Nephron (organoid): ENCODE results near the gene TECPR1.
A peak's percentile ranks its signal among the peaks of the same experiment; 100 is the strongest.

ENCODE experiments used
- H3K27ac Mint-ChIP-seq, 3 experiments: 2 replicates each; pipeline ENCODE4 v1.8.0; 2020; ENCODE audit warnings: mixed read lengths in 3 of 3, mild to moderate bottlenecking in 2 of 3, moderate library complexity in 1 of 3
- H3K27me3 Mint-ChIP-seq: 2 replicates; pipeline ENCODE4 v1.8.0; 2021; ENCODE audit warnings: low read depth, mild to moderate bottlenecking, moderate library complexity, mixed read lengths
- H3K36me3 Mint-ChIP-seq: 2 replicates; pipeline ENCODE4 v1.8.0; 2020; ENCODE audit warnings: low read depth, mixed read lengths
- H3K4me1 Mint-ChIP-seq: 2 replicates; pipeline ENCODE4 v1.8.0; 2020; ENCODE audit warnings: mixed read lengths
- H3K4me3 Mint-ChIP-seq, 3 experiments: 2 replicates each; pipeline ENCODE4 v1.8.0; 2020; ENCODE audit warnings: mild to moderate bottlenecking in 3 of 3, mixed read lengths in 3 of 3, moderate library complexity in 2 of 3
- H3K9me3 Mint-ChIP-seq: 2 replicates; pipeline ENCODE4 v1.8.0; 2020; ENCODE audit warnings: mixed read lengths
- TF ChIP-seq, protein P1 (sequence below), 3 experiments: fragments of 200-600 bp; sonication (generic); IDR thresholded peaks; one replicate each; pipeline ENCODE4 v1.5.0; 2021; ENCODE audit warnings: antibody characterized with exemption in 3 of 3; ENCODE audit not compliant: unreplicated experiment in 3 of 3

Gene TECPR1

DNA sequence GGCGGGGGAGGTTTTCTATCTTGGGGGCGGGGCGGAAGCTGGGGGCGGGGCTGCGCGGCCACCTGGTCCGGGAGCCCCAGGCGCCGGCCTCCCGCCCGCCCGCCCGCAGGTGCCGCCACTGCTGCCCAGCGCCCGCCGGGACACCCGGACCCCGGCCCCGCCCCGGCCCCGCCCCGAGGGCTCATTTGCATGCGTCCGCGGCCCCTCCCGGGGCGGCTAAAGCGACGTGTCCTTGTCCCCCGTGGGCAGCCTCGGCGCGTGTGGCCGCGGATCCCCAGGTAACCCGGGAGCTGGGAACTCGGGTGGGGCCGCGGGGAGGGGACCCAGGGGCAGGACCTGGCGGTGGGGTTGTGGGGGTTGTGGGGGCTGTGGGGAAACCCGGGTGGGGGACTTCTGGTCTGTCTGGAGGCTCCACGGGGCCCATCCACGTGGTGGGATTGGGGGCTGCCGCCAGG is 40.8 kb downstream of the TECPR1 start, which contains the start of gene BHLHA15:
Gene BHLHA15, plus strand, starts transcription at position 219 of the 455 bp plus-strand sequence. CDS start 871 bp downstream, outside the sequence.
- peaks cover 15% of the 10 kb centered on the region for H3K36me3 Mint-ChIP-seq
- no peak within 1 kb of the TSS for H3K27ac Mint-ChIP-seq
- no peaks in the 10 kb centered on the region for H3K9me3 Mint-ChIP-seq
- peak within 1 kb of the TSS; percentile 54 to 72 (median 69) for H3K4me3 Mint-ChIP-seq
- no peaks in the 10 kb centered on the region for H3K4me1 Mint-ChIP-seq
- TF ChIP-seq, protein P1, sequence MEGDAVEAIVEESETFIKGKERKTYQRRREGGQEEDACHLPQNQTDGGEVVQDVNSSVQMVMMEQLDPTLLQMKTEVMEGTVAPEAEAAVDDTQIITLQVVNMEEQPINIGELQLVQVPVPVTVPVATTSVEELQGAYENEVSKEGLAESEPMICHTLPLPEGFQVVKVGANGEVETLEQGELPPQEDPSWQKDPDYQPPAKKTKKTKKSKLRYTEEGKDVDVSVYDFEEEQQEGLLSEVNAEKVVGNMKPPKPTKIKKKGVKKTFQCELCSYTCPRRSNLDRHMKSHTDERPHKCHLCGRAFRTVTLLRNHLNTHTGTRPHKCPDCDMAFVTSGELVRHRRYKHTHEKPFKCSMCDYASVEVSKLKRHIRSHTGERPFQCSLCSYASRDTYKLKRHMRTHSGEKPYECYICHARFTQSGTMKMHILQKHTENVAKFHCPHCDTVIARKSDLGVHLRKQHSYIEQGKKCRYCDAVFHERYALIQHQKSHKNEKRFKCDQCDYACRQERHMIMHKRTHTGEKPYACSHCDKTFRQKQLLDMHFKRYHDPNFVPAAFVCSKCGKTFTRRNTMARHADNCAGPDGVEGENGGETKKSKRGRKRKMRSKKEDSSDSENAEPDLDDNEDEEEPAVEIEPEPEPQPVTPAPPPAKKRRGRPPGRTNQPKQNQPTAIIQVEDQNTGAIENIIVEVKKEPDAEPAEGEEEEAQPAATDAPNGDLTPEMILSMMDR (IDR thresholded peaks at IDR 0.05; ENCODE audit: unreplicated experiment in 3 of 3) = no peak
- H3K27me3 Mint-ChIP-seq = peaks cover 4% of the 10 kb centered on the region

- Mint-ChIP-seq H3K27me3 (peaks cover 4% of the 10 kb centered on the region), H3K4me3 (peak overlapping the region in 2 of 3 experiments; percentile 69 to 72), H3K4me1 (no peaks in the 10 kb centered on the region), H3K27ac (no peak overlapping the region), H3K36me3 (peaks cover 19% of the 10 kb centered on the region), H3K9me3 (no peaks in the 10 kb centered on the region)
- TF ChIP-seq, protein P1 (IDR thresholded peaks at IDR 0.05; ENCODE audit: unreplicated experiment in 3 of 3) = no peak
These were observed 41.4 kb downstream of the TECPR1 start for GRCh38 chr7:98210513-98211220.

DNA sequence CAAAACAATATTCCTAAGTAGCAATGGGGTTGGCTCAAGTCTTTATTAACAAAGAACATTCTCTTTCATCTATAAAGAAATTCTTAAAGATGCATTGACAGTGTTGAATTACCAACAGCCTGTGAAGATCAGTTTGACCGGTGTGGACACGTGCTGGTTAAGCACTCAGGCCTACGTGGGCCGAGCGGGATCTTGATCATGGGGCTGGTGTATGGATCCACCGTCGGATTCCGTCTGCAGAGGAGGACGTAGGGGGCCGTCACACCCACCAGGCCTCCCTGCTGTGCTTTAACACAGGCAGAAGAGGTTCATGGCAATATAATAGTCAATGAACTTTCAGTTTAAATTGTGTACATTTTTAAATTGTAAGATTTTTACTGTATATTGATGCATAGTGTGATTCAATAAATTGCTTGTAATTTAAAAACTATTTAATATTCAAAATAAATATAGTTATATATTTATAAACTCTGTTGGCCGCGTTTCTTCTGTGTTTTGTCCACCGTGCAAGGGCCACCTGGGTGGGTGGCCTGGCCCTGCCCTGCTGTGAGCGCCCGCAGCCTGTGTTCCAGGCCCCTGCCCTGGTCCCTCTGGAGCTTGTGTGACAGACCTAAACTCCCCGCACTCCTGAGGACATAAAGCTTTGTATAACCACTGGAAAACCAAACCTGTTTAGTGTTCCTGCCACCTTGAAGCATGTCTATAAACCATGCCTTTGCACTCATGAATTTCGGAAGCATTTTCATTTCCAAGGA is 42.7 kb downstream of the TECPR1 start:
- Mint-ChIP-seq H3K9me3 (no peaks in the 10 kb centered on the region), H3K27ac (no peak overlapping the region), H3K27me3 (peaks cover 4% of the 10 kb centered on the region), H3K4me1 (no peaks in the 10 kb centered on the region), H3K4me3 (peak overlapping the region; percentile 66 to 72 (median 69)), H3K36me3 (peaks cover 24% of the 10 kb centered on the region)
- TF ChIP-seq, protein P1 (IDR thresholded peaks at IDR 0.05; ENCODE audit: unreplicated experiment in 3 of 3) = no peak

DNA sequence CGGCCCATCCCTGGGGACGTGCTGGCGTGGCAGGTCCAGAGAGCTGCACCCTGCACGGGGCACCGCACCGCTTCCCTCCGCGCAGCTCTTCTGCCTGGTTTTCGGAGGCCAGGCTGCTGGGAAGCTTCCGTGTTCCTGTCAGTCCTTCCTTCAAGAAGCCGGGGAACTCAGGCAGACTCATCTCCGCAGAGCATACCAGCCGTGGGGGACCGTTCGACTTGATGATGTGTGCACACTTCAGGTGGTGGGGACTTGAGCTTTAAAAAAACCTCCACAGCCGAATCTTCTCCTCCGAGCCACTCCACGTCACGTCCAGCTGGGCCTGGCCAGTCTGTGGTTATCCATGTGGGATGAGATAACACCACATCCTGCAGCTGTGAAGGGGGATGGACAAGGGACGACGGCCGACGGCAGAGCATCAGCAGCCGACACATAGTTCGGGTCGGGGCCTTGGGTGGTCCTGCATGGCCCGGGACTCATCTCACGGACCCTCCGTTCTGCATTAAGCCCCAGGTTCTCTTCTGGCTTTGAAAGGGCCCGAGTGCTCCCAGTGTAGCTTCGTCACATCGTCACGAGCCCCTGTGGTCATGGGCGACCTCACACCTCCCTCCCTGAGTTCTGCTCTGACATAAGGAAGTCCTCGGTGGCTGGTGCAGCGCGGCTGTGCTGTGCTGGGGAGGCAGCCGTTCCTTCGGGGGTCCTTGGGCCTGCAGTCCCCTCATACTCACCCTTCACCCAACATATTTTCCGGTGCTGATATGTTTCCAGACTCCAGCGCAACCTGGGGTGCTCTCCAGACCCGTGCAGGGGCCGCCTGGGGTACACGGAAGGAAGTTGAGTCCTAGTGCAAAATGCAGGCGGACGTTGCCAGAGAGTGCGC is 45.3 kb downstream of the TECPR1 start:
- Mint-ChIP-seq H3K27me3 (peaks cover 4% of the 10 kb centered on the region), H3K27ac (no peak overlapping the region), H3K4me1 (no peaks in the 10 kb centered on the region), H3K9me3 (no peaks in the 10 kb centered on the region), H3K36me3 (peaks cover 35% of the 10 kb centered on the region), H3K4me3 (no peak overlapping the region)
- TF ChIP-seq, protein P1 (IDR thresholded peaks at IDR 0.05; ENCODE audit: unreplicated experiment in 3 of 3) = no peak

- Mint-ChIP-seq H3K36me3 (peaks cover 45% of the 10 kb centered on the region), H3K27me3 (peaks cover 4% of the 10 kb centered on the region), H3K4me1 (no peaks in the 10 kb centered on the region), H3K4me3 (no peak overlapping the region), H3K27ac (no peak overlapping the region), H3K9me3 (no peaks in the 10 kb centered on the region)
- TF ChIP-seq, protein P1 (IDR thresholded peaks at IDR 0.05; ENCODE audit: unreplicated experiment in 3 of 3) = no peak
These were observed 46.7 kb downstream of the TECPR1 start for GRCh38 chr7:98205162-98205845.
